Measurements from ENCODE around the gene L3MBTL4. TPM values are rescaled to one million over a fixed set of nuclear protein-coding genes. Genes with fewer than 3 reads are reported as not detected.

L3MBTL4 gene
- total RNA-seq, 1 experiment from 2014 or later = 1.3 TPM

DNA sequence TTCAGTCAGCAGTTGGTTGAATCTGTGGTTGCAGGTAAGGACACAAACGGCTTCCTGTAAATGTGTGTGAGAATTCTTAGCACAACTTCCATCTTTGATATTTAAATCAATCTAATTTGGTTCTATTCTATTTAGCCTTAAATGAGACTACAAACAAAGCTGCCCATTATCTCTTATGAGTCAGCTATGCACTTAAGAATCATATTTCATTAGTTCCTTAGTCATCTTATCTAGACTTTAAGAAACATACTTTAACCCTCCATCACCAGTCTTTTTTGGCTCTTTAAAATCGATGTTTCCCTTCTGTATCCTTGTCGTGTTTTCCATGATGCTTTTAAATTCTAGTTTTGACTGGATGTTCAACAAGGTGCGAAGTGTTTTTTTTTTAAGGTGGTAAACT is 405.0 kb downstream of the L3MBTL4 start:
- DNase-seq (ENCODE audit: extremely low read depth, low read depth) = no peak

DNA sequence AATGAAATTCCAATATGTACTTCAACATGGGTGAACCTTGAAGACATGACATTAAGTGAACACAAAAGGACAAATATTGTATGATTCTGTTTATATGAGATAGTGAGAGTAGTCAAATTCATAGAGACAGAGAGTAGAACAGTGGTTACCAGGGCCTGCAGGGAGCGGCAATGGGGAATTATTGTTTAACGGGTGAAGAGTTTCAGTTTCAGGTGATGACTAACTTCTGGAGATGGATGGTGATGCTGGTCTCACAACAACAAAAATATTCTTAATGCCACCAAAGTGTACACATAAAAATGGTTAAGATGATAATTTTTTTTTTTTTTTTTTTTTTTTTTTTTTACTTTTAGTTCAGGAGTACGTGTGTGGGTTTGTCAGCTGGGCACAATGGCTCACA is 410.0 kb downstream of the L3MBTL4 start:
- DNase-seq (ENCODE audit: extremely low read depth, low read depth) = no peak

DNA sequence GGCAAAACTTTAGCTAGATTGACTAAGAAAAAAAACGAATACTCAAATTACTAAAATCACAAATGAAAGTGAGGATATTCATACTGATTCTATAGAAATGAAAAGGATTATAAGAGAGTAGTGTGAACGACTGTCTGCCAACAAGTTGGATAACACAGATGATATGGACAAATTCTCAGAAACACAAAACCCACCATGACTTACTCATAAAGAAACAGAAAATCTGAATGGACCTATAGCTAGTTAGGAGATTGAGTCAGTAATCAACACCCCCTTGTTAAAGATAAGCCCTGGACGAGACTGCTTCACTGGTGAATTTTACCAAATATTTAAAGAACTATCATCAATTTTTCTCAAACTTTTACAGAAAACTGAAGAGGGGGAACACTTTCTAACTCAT is 410.6 kb downstream of the L3MBTL4 start:
- DNase-seq (ENCODE audit: extremely low read depth, low read depth) = no peak

DNA sequence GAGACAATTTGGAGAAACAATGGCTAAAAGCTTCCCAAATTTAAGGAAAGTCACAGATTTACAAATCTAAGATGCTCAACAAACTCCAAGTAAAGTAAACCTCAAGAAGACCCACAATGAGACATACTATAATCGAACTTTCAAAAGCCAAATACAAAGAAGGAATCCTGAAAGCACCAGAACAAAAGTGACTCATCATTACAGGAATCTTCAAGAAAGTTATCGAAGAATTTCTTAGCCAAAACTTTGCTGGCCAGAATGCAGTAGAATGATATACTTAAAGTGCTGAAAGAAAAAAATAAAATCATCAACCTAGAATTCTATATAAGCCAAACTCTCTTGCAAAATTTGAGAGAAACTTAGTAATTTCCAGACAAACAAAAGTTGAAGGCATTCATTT is 412.8 kb downstream of the L3MBTL4 start:
- no peak for DNase-seq (ENCODE audit: extremely low read depth, low read depth)

DNA sequence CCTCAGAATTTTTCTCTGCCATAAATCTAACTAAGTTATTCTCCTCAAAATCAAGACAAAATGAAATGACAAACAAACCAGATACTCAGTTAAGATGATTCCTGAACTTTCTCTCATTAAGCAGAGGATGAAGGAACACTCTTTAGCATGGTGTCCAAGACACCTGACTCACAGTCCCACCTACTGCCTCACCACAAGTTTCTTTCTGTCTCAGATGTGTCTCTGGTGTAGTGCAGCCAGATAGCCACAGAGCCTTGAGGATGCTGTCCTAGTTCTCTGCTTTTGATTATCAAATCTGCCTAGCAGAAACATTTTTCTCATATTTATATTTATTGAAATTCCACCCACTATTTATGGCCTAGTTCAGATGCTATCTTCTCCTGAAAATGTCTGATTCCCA is 415.8 kb downstream of the L3MBTL4 start:
- DNase-seq (ENCODE audit: extremely low read depth, low read depth) = no peak

DNA sequence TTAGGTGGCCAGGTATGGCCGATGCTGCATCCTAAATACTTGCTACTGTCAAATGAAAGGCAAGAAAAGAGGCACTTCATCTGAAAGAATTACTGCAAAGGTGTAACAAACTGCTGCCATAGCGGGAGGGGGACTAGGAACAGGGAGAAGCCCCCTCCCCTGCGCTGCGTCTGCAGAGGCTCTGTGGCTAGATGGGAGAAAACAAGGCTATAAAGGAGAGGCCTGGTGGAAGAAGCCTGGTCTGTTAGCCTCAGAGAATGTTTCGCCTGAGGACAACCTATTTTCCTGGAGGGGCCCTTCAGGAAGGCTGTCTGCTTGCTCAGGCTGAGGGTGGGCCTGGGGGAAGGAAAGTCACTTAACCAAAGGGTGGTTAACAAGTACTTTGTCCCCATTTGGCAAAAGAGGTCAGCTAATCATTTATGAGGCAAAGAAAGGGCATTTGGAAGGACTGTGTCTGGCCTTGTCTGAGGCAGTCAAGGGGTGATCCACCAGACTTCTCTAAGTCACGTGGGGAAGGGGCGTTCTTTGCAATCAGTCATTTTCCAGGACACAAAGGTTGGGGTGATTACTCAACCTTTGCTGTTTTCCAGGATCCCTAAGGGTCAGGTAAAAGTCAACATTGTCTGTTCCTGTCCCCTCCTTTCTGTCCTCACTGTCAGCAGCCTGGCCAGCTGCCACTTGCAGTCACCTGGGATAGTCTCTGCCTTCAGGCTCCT is 416.4 kb downstream of the L3MBTL4 start:
- DNase-seq (ENCODE audit: extremely low read depth, low read depth) = no peak

DNA sequence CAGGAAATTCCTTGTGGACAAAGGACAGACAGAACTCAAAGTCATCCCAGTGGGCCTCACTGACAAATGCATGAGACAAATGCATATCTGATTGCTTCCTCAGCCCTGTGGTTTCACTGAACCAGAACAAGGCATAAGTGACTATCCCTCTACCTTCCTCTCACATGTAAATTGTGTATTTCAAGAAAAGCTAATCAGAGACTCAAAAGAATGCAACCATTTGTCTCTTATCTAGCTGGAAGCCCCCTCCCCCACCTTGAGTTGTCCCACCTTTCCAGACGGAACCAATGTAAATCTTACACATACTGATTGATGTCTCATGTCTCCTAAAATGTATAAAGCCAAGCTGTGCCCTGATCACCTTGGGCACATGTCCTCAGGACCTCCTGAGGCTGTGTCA is 417.4 kb downstream of the L3MBTL4 start:
- DNase-seq (ENCODE audit: extremely low read depth, low read depth) = no peak

DNA sequence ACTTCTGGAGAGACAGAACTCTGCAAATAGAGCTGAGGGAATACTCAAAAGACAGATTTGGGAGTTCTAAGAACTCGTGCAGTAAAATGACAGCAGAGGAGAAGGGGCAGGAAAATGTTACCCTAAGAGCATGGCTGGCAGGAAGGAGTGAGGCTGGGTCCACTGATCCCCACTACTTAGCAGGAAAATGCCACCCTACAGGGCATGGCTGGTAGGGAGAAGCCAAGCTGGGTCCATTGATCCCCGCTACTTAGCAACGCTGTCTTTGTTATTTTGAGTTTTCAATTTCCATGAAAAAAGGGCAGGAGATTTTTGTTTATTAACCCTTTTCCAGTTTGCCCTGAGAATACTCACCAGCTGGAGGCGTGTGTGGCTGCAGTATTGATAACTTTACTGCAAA is 419.1 kb downstream of the L3MBTL4 start:
- no peak for DNase-seq (ENCODE audit: extremely low read depth, low read depth)

DNA sequence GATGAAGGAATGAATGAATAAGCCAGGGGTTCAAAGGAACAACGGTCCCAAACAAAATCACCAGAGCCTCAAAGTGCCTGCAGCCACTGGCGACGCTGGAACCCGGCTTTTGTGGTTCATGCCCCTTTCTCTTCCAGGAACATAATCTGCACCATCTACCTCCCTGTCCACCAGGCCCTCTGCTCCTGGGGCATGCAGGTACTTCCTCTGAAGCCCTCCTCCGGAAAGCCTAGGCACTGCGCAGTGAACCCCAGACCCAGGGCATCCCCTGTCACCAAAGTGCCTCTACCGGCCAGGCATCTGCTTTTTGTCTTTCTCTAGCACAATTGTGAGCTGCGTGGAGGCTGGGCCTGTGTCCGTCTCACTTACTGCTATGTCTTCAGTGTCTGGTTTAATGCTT is 420.8 kb downstream of the L3MBTL4 start:
- DNase-seq (ENCODE audit: extremely low read depth, low read depth) = no peak

DNA sequence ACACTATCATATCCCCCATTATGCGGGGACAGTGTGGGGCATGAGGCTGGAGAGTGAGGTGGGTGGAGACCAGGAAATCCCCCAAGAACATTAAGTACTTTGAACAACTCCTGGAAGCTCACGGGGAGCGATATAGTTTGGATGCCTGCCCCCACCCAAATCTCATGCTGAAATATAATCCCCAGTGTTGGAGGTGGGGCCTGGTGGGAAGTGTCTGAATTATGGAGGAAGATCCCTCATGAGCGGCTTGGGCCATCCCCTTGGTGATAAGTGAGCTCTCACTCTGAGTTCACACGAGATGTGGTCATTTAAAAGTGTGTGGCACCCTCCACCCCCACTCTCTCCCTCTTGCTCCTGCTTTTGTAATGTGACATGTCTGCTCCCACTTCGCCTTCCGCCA is 422.3 kb downstream of the L3MBTL4 start:
- no peak for DNase-seq (ENCODE audit: extremely low read depth, low read depth)

DNA sequence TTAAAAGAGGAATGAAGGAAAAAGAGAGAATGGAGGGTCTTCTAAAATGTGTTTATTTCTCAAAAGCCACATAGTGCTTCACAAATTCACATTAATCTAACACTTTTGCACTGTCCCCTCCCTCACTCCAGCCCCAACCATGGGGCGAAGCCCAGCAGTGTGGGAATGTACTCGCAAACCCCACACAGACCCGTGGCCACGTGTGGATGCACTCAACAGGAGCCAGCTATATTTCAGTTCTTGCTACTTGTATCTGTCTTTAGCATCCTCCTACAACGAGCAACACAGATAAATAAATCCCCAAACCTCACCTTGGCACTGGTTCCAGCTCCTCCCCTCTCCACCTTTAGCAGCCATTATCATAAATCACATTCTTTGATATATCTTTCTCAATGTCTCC is 427.5 kb downstream of the L3MBTL4 start:
- no peak for DNase-seq (ENCODE audit: extremely low read depth, low read depth)

DNA sequence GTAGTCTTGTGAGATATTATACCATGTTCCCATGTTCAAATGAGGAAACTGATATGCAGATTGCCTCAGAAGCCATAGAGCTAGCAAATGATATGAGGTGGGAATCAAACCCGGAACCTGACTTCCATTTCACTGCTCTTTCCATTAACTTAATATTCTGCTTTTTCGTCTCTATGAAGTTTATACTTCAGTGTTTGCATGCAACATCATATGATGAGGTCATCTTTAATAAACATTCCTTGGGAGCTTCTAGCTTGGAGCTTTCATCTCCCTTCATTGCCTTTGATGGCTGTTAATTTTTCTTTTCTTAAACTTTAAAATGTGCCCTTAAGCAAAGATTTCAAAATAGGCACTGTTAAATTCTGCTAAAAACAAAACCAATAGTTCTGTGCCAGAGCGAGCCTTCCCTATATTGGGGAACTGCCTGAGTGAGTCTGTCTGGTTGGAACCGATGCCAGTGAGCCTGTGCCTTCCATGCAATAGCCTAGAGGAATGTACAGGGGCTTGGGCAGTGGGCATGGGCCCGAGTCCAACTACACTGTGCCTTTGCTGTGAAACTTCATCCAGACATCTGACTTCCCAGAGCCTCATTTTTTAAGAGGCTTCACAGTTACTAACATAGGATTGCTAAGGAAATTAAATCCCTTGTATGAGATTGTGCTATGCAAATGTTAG is 428.3 kb downstream of the L3MBTL4 start:
- no peak for DNase-seq (ENCODE audit: extremely low read depth, low read depth)

DNA sequence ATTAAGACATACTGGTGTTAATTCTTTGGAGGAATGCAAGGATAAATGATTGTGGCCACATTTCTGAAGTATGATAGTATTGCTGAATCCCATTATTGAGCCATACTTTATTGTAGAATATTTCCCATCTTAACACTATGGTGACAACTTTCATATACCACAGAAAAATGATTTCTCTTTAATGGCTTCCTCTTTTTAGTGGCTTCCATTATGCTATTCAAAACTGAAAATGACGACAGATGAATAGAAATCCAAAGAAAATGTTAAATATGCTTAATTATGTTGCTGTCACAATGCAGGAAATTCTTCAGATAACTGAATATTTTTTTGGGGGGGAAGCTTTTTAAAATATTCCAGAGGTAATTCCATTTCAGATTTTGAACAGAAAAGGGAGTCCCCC is 430.5 kb downstream of the L3MBTL4 start:
- DNase-seq (ENCODE audit: extremely low read depth, low read depth) = no peak

DNA sequence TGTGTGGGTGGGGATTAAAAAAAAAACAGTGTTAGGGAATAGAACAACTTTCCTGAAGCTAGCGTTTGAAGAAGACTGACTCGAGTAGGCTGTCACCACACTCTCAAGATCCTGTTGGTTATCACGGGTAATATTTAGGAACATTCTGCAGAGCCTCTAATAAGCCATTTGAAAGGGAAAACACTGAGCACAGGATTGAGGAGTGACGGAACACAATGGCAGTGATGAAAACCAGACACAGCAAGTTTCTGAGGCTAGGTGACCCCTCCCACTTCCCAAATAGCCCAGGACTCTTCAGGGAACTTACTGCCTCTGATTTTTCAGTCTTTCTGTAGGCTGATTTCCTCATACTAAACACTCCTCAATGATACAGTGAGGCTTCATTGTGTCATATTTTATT is 431.2 kb downstream of the L3MBTL4 start:
- DNase-seq (ENCODE audit: extremely low read depth, low read depth) = no peak

DNA sequence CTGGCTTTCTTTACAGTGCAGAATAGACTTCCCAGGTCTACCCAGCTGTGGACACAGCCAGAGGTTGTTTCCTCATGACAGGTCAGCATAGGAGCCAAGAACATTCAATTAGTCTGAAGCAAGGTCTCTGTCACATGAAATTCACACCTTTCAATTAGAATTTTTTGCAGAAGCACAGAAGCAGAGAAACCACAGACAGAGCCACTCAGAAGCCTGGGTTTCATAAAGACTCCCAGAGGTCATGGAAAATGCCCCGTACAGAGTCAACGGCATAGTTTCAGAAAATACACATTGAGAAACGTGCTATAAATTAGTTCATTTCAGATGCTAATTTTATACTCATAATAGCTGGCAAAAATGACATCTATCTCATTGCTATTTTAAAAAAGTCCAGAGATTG is 432.4 kb downstream of the L3MBTL4 start:
- DNase-seq (ENCODE audit: extremely low read depth, low read depth) = no peak

DNA sequence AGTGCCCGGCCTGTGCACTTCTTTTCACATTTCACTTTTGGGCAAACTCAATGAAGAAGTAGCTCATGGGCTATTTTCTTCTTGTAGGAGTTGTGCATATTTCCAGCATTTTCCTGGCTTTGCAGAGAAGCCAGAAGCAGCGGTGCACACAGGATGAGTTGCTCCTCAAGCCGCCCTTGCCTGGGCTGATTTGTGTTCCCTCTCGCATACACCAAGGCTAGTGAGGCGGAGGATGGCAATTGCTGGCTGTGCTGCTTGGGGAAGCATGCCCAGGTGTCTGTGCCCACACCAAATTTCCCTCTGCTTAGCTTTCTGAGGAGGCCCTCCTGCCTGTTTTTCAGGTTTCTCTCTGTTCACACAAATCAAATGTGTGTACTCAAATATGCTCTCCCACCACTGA is 434.0 kb downstream of the L3MBTL4 start:
- no peak for DNase-seq (ENCODE audit: extremely low read depth, low read depth)

DNA sequence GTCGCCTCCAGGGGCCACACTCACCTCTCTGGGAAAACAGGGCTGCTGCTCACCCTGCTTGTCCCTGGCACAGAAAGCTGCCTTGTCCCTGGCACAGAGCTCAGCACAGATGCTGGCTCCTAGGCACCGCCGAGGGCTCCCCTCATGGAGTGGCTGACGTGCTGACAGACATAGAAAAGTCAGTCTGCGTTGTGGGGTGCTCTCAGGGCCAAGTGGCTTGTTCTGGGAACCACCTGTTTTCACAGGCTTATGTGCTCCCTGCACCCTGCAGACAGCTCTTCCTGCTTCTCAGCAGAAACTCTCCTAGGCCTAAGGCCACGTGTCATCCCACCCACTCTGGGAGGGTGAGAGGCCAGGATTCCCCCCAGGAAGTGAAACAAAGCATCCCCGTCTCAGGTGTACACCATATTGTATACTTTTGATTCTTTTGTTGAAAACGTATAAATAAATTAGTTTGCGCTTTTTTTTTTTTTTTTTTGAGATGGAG is 434.7 kb downstream of the L3MBTL4 start:
- DNase-seq (ENCODE audit: extremely low read depth, low read depth) = no peak

DNA sequence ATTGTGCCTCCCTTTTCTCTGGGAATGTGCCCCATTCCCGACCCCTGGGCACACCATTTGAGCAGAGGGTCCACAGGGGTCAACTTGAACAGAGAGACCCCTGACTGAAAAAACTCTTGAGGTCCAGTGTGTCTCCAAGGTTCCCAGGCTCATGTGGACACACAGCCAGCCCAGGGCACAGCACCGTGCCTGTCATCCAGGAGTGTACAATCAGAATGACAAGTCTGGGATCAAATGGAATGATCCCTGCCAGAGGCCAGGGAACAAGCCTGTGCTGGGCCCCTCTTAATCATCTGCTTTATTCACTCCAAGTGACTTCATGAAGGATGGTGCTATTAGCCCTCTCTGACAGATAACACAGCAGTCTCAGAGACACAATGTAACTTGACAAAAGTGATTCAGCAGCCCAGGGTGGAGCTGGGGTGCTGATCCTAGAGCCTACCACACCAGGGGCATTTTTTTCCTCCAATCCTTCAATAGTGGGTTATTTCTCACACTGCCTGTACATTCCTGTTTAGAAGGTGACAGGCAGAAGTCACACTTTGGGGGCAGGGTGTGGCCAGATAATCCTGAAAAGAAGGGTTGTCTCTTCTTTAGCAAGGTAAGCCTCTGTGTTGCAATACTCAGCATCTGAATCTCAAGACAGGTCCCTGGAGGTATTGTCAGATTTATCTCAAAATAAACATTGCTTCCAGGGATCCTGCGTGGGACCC is 435.4 kb downstream of the L3MBTL4 start:
- DNase-seq (ENCODE audit: extremely low read depth, low read depth) = no peak

DNA sequence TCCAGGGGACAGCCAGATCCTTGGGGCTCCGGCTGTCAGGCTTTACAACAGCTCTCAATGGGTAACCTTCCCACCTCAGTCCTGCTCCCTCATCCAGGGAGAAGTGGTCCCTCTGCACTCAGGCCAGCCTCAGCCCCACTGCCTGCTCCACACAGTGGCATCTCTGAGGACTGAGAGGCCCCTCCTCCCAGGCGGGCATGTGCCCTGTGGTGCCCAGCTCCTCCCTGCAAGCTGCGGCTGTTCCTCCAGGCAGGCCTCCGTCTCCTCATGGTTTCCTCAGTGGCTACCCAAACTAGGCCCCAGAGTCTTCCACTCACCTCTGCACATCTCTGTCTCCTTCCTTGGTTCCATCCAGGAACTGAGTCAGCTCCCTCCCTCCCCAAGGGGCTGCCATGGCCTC is 437.7 kb downstream of the L3MBTL4 start:
- DNase-seq (ENCODE audit: extremely low read depth, low read depth) = no peak

DNA sequence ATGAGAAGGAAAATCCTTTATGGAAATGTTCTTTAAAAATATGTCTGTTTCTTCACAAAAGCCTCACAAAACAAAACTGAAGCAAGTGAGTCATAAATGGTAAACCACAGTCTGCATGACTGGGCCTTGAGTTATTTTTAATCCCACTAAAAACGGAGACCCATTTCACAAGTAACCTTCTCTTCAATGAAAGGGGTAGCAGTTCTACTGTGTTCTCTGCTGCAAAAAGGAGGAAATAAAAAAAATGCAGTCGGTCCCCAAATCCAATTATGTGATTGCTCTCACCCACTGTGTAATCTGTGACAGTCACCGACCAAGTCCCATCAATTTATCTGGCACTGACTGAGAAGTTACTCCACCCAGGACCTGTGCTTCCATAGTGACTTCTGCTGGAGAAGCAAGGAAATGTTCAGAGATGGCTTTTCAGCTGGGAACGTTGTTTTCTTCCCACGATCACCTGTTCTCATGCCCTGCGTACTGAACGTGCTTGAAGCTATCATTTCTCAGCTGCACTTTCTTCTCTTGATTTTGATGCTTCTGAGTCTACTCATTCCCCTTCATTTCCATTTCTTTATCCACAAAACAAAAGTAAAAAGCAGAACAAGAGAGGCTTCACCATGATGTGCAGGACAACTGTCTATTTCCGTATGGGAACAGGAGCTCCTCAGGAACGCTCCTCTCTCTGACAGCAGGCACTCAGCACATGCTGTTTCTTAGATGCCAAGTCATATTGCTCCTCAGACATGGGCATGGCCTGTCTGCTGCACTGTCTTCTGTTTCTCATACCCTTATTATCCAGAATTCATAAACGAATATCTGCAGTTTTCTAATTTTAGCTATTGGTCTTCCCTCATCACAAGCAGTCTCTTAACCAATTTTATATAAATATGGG is 439.4 kb downstream of the L3MBTL4 start:
- DNase-seq (ENCODE audit: extremely low read depth, low read depth) = no peak

DNA sequence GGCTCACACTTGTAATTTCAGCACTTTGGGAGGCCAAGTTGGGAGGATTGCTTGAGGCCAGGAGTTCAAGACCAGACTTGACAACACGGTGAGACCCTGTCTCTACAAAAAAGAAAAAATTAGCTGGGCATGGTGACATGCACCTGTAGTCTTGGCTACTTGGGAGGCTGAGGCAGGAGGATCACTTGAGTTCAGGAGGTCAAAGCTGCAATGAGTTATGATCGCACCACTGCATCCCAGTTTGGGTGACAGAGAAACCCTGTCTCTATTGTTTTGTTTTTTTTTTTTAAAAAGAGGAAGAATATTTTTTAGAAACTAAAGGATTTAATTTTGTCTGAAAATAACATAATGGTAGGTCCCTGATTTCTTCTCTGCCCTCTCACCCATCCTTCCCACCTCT is 440.0 kb downstream of the L3MBTL4 start:
- no peak for DNase-seq (ENCODE audit: extremely low read depth, low read depth)
